DMS153 treated with DMSO at 0.1 percent for 48 hours (cell line): ENCODE results near the gene DNAJB9.
A peak's percentile ranks its signal among the peaks of the same experiment; 100 is the strongest.
"Not testable (repeated sequence)": the region's sequence is repeated elsewhere in the genome, so short reads cannot be mapped to it uniquely, and the experiment has no call there.

ENCODE experiments used
- DNase-seq: peaks from one replicate; lab custom pipeline; 2025; ENCODE audit not compliant: unreplicated experiment; lab: John Stamatoyannopoulos, UW

Gene DNAJB9

DNA sequence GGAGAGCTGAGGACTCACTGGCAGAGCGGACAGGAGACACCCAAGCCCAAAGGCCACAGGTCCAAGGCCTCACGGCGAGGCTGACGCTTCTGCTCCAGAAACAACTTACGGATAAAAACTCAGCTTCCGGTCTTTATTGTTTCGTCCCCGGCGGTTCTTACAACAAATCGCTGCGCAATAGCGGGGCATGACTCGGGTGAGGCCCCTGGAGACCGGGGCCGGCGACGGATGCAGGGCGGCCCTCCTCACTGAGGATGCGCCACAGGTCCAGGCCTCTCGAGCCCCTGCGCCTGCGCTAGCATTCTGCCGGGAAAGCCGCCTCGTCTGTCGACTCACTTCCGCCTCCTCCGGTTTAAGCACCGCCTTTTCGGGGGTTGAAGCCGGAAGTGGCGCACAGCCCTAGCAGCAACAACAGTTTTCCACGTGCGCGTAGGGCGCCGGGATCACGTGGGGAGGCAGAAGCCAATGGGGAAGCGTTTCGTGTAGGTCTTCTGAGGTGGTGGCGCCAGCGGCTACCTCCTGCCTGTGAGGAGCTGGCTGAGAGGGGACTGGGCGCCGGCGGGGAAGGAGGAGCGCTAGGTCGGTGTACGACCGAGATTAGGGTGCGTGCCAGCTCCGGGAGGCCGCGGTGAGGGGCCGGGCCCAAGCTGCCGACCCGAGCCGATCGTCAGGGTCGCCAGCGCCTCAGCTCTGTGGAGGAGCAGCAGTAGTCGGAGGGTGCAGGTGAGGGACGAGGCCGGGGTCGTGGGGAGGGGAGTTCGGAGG, at the start of gene DNAJB9, which contains the start of gene THAP5:
TSS of gene DNAJB9 (plus strand) at position 494 of the 765 bp plus-strand sequence. CDS start 1,853 bp downstream, outside the sequence.
TSS of gene THAP5 (minus strand) at position 326 of the 765 bp plus-strand sequence. CDS start at position 189, 137 bp downstream.
- DNase-seq: peak; percentile 97

DNA sequence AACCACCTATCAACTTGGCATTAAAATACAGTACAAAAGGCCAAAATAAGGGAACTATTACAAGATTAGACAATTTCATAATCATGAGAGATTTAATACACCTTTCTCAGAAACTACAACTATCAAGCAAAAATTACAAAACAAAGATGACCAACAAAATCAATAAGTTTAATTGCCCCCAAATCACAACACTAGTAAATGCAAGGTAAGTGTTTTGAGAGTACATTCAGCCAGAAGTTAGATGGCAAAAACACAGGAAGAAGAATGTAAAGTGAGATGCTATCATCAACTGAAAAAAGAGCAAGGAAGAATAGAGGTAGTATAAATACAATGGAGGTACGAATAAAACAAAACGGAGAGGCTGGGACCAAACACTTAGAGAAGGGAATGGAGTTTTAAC, 46.9 kb upstream of the DNAJB9 start:
- DNase-seq: no peak

GRCh38 chr7:108525327-108525984, 44.2 kb upstream of the DNAJB9 start:
- DNase-seq: peak; percentile 73

DNA sequence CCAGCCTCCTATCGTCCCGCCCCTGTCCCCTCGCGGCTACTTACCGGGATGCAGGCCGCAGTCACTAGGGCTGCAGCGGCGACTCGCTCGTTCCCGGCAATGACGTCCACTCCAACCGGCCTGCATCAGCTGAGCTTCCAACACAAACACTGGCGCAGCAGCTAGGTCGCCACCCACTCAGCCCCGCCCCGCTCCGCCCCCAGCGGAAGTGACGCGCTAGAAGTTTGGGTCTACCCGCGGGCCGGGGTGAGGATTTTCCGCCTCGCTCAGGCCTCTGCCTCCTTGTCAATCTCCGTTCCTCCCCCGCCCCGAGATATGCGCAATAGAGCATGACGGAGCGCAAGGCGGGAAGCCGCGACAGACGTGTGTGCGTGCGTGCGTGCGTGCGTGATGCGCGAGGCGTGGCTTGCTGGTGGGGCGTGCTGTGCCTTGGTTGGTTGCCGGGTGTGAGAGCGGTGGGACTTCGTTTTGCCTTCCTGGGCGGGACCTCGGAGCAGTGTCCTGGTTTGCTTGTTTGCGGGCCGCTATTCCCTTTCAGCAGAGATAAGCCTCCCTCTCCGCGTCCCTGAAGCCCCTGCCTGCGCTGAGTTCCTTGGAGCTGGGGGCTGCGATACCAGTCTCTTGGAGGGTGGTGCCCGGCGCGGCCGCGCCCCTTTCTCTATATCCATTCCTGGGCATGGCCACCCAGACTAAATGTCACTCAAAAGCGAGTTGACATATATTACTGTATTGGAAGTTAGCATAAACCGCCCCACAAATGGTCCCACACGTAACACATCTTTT, 43.5 kb upstream of the DNAJB9 start, which contains the start of gene PNPLA8:
TSS of gene PNPLA8 (minus strand) at position 151 of the 783 bp plus-strand sequence. CDS start 10,644 bp downstream, outside the sequence.
- peak; percentile 97 for DNase-seq

- DNase-seq: no peak
Measured at GRCh38 chr7:108526768-108527017, 43.0 kb upstream of the DNAJB9 start.

- DNase-seq: no peak
Measured at GRCh38 chr7:108528183-108528712, 41.4 kb upstream of the DNAJB9 start.

DNA sequence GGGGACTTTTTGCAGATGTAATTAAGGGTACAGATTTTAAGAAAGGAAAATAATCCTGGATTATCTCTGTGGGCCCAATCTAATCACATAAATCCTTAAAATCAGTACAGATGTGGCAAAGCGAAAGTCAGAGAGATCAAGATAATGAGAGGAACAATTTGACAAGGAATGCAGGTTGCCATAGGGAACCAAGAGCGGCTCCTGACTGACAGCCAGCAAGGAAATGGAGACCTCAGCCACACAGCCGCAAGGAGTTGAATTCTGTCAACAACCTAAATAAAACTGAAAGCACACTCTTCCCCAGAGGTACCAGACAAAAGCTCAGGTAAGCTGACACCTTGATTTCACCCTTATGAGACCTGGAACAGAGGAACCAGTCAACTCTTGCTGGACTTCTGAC, 40.3 kb upstream of the DNAJB9 start:
- peak; percentile 17 for DNase-seq

- DNase-seq: no peak
Measured at GRCh38 chr7:108533712-108534111, 36.0 kb upstream of the DNAJB9 start.

GRCh38 chr7:108535257-108535656, 34.4 kb upstream of the DNAJB9 start:
- no peak for DNase-seq

GRCh38 chr7:108535744-108536143, 33.9 kb upstream of the DNAJB9 start:
- no peak for DNase-seq

GRCh38 chr7:108537229-108537628, 32.4 kb upstream of the DNAJB9 start:
- DNase-seq: no peak

- DNase-seq: not testable (repeated sequence)
Measured at GRCh38 chr7:108538236-108538635, 31.4 kb upstream of the DNAJB9 start.

GRCh38 chr7:108538685-108539084, 31.0 kb upstream of the DNAJB9 start:
- DNase-seq: not testable (repeated sequence)

GRCh38 chr7:108541478-108541877, 28.2 kb upstream of the DNAJB9 start:
- DNase-seq: no peak

GRCh38 chr7:108548141-108548896, 21.4 kb upstream of the DNAJB9 start:
- DNase-seq: not testable (repeated sequence)

DNA sequence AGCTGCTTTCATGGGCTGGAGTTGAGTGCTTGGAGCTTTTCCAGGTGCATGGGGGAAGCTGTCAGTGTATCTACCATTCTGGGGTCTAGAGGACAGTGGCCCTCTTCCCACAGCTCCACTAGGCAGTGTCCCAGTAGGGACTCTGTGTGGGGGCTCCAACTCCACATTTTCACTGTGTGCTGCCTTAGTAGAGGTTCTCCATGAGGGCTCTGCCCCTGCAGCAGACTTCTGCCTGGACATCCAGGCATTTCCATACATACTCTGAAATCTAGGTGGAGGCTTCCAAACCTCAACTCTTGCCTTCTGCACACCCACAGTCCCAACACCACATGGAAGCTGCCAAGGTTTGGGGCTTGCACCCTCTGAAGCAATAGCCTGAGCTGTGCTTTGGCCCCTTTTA, 13.0 kb upstream of the DNAJB9 start:
- DNase-seq: not testable (repeated sequence)

- DNase-seq: no peak
Measured at GRCh38 chr7:108557191-108557590, 12.5 kb upstream of the DNAJB9 start.

GRCh38 chr7:108557617-108558016, 12.1 kb upstream of the DNAJB9 start:
- no peak for DNase-seq

- no peak for DNase-seq
Measured at GRCh38 chr7:108559253-108559652, 10.4 kb upstream of the DNAJB9 start.

DNA sequence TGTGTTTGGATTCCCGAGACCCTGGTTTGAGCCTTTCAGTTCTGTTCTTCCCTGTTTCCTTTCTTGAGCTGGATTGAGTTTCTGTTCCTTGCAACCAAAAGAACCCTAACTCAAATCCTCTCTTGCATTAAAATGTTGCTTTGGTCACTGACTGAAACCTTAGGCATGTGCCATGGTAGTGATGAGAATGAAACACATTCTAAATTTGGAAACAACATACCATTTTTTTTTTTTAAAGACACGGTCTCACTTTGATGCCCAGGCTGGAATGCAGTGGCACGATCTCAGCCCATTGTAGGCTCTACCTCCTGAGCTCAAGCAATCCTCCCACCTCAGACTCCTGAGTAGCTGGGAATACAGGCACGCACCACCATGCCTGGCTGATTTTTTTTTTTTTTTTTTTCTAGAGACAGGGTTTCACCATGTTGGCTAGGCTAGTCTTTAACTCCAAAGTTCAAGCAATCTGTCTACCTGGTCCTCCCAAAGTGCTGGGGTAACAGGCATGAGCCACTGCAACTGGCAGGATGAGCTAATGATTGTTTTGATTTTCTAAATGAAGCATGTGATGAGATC, 8.5 kb upstream of the DNAJB9 start:
- DNase-seq: no peak
